Medulla oblongata (tissue), 1 donor: Measurements from ENCODE around the gene MAD1L1.
A peak's percentile ranks its signal among the peaks of the same experiment; 100 is the strongest.

ENCODE experiments used
- DNase-seq: peaks from one replicate; pipeline ENCODE4 v3.0.0-alpha.2; 2015; ENCODE audit errors: extremely low spot score

Gene MAD1L1

GRCh38 chr7:2140216-2141020 lies 92.3 kb downstream of the MAD1L1 start:
- DNase-seq: peak; percentile 43

DNA sequence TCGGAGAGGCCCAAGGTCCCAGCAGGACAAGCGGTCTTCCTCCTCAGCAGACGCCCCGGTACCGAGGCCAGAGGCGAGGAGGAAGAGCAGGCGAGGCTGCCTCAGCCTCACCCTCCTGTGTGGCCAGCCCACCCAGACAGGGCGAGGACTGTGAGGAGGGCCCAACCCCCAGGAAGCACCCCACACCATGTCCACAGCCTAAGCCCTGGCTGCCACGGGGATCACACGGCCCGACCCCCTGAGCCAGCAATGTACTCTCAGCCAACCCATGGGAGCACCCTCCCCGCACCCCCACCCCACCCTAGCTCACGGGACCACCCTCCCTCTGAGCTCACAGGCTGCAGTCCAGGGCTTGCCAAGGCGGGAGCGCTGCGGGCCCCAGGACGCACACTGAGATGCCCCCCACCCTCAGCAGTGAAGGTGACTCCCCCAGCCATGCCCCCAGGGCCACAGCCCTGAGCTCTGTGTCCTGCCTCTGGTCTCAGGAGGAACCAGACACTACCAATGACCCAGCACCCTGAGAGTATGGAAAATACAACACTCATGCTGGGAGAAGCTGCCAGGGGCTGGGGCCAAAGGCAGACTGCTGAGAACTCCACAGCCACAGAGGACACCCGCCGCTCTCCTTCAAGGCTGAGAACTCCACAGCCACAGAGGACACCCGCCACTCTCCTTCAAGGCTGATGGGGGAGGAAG lies 93.6 kb downstream of the MAD1L1 start:
- no peak for DNase-seq

DNA sequence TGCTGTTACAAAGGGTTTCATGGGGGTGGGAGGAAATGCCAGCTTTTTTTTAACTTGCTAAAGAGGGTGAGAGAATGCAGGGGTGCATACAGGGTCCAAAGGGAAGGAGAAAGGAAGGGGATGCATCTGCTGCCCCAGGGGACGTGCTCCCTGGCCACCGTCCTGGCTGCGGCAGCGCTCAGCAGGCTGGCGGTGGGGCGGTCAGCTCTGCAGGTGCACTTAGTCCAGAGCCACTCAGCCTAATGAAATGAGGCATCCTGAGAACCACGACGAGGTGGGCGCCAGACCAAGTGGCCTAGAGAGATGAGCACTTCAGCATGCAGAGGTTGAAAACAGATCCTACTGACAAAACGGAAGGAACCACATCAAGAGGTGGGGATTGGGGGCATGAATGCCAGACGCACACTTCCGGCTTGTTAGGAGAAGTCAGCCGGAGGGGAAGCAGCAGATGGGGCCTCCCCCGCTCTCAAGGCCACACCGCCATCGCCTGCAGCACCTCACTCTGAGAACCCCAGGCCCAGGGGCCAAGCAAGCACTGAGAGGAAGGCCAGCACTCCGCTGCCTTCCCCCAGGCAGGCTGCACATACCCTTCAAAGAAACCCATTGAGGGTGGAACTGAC lies 94.5 kb downstream of the MAD1L1 start:
- peak; percentile 25 for DNase-seq

GRCh38 chr7:2134740-2135139 lies 98.0 kb downstream of the MAD1L1 start:
- DNase-seq: no peak

DNA sequence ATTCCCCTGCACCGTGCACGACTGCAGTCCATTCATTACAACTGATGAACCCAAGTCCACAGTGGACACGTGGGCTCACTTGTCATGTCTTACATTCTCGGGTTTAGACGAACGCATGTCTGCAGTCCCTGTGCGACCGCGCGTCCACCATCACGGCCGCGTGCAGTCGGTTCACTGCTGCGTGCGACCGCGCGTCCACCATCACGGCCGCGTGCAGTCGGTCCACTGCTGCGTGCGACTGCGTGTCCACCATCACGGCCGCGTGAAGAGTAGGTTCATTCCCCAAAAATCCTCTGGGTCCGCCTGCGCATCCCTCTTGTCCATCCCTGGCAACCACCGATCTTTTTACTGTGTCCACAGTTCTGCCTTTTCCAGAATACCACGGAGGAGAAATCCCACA lies 100.5 kb downstream of the MAD1L1 start:
- DNase-seq: no peak

DNA sequence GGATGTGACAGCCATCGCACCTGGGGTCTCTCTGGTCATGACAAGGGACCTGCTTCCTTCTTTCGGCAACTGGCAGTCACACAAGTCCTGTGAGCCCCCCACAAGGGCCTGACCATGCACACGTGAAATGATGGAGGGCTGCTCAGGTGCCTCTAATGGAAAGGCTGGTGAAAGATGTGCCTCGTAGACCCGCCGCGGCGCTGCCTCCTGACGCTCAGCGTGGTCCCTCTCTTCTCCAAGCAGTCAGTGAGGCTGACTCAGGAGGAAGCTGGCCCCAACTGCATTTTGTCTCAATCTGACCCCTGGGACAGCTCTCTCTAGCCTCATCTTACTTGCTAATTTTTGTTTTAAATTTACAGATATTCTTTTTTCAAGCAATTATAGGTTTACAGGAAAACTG lies 100.9 kb downstream of the MAD1L1 start:
- DNase-seq: no peak

DNA sequence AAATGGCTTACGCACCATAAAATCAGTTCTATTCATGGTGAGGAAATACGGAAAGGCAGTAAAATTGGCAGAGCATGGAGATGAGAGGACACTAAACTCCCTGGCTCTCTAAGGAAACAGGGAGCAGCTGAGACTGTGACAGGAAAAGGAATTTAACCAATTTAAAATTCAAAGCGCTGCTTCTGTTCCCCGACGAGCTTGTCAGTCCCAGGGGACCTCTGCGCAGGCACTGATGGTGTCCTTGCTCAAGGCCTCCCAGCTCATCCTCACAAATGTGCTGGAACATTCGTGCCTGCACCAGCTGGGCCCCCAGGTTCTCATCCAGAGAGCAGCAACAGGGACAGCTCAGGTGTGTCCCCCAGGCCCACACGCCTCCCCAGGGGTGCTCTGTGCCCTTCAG lies 101.4 kb downstream of the MAD1L1 start:
- DNase-seq: no peak

DNA sequence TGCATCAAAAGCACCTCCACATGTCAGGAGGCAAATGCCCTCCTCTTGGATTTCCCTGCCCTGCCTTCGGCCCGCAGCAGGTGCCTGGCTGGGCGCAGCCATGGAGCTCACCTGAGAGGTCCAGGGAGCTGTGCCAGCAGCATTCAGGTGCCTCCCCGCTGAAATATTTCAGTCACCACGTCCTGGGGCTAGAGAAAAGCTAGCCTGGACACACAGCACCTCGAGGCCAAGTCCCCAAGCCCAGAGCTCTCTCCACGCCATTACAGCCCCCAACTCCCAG lies 102.7 kb downstream of the MAD1L1 start:
- no peak for DNase-seq

- DNase-seq: no peak
Observed at GRCh38 chr7:2129323-2130095, 103.2 kb downstream of the MAD1L1 start.

DNA sequence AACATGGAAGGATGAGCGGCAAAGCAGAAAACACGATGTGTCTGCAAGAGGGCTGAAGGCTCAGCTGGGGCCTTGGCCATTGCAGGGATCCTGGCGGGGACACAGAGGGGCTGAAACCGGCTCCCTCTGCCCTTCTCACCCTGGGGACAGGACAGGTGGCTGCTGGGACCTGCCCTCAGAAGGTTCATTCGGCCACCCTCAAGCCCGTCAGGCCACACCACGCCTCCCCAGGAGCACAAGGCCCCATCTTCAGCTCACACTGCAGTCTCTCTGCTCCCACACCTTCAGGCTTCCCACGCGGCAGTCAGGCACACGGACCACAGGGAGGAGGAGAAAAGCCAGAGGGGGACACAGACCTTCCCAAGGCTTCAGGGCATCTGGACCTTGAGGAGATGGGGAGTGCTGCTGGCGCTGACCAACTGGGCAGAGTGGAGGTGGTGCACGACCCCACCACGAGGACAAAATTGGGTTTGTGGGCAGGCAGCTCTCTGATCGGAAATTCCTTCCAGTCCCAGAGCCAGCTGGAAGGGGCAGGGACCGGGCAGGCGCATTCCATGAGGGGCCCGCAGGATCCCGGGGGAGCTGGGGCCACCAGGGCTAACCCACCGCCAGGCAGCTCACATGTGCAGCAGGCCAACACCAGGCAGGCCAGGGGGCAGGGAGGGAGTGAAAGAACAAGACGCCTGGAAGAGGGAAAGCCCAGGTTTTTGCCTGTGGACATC lies 104.0 kb downstream of the MAD1L1 start:
- no peak for DNase-seq

GRCh38 chr7:2126621-2127020 lies 106.1 kb downstream of the MAD1L1 start:
- DNase-seq: no peak

- no peak for DNase-seq
Observed at GRCh38 chr7:2125931-2126330, 106.8 kb downstream of the MAD1L1 start.

DNA sequence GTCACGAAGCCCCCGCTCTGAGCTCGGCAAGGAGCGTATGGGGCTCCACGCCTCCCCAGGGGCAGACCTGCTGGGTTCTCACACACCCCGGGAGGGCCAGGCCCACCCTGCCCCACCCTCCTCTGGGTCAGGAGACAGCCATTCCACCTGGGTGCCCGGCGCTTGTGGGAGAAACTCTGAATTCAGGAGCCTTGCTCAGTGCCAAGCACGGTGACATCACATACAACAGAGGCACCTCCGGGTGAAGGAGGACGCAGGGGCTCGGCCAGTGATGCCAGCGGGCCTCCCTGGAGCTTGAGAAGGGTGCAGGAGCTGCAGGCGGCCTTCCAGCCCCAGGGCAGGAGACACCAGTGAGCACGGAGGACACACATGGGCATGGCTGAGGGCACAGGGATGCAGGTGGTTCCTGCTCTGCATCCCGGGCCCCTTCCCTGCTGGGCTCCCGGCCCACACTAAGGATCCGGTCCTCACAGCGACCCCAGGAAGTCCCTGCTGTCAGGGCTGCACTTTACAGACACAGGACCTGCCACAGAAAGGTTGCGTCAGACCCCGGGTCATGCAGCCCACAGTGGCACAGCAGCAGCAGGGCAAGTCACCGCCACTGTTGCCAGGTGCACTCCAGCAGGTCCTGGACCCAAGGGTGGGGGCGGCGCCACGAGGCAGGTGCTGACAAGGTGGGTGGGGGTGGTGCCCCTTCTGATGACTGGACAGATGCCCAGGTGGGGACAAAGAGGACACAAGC lies 108.0 kb downstream of the MAD1L1 start:
- no peak for DNase-seq

- DNase-seq: no peak
Observed at GRCh38 chr7:2123916-2124315, 108.8 kb downstream of the MAD1L1 start.

- no peak for DNase-seq
Observed at GRCh38 chr7:2123360-2123759, 109.4 kb downstream of the MAD1L1 start.

- DNase-seq: no peak
Observed at GRCh38 chr7:2122651-2123050, 110.1 kb downstream of the MAD1L1 start.

- no peak for DNase-seq
Observed at GRCh38 chr7:2120841-2121830, 111.6 kb downstream of the MAD1L1 start.

DNA sequence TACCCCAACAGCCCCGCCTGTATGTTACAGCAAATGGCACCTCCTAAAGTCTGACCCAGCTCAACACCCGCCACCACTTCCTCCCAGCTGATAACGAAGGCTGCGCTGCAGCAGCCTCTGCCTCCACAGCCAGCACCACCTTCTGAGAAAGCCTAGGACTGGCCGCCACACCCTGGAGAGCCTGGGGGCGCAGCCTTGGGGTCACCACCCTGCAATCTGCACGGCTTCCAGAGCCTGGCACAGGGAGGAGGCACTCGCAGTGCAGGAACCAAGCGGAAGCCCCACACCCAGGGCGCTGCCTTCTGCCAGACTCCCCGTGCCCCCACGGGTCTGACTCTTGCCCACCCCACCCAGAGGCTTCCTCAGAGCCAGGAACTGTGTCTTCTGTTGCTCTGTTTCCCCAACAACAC lies 112.5 kb downstream of the MAD1L1 start:
- DNase-seq: no peak

GRCh38 chr7:2118630-2119190 lies 114.0 kb downstream of the MAD1L1 start:
- no peak for DNase-seq
